Measurements from ENCODE around the gene NUP93.

NUP93 gene

GRCh38 chr16:56852968-56853367, 123.0 kb downstream of the NUP93 start:
- H3K27me3 ChIP-seq (ENCODE audit: insufficient read depth, poor library complexity, severe bottlenecking), result no peaks in the 10 kb centered on the region
- no peak for TF ChIP-seq CTCF (IDR thresholded peaks at IDR 0.05; ENCODE audit: poor library complexity, severe bottlenecking)
- no peaks in the 10 kb centered on the region for H3K36me3 ChIP-seq (ENCODE audit: low read depth)
- H3K4me1 ChIP-seq (ENCODE audit: insufficient read depth, poor library complexity, severe bottlenecking), result peaks cover 24% of the 10 kb centered on the region
- no peak overlapping the region for H3K4me3 ChIP-seq (ENCODE audit: severe bottlenecking)
- H3K27ac ChIP-seq (ENCODE audit: poor library complexity, severe bottlenecking), result no peak overlapping the region
- ATAC-seq (ENCODE audit: low read depth) (no peak), DNase-seq (ENCODE audit: low spot score) (no peak)
- no peaks in the 10 kb centered on the region for H3K9me3 ChIP-seq (ENCODE audit: severe bottlenecking)

- Histone ChIP-seq H3K36me3 (ENCODE audit: low read depth) (no peaks in the 10 kb centered on the region), H3K4me3 (ENCODE audit: severe bottlenecking) (no peak overlapping the region), H3K9me3 (ENCODE audit: severe bottlenecking) (no peaks in the 10 kb centered on the region), H3K27ac (ENCODE audit: poor library complexity, severe bottlenecking) (no peak overlapping the region), H3K4me1 (ENCODE audit: insufficient read depth, poor library complexity, severe bottlenecking) (peaks cover 6% of the 10 kb centered on the region), H3K27me3 (ENCODE audit: insufficient read depth, poor library complexity, severe bottlenecking) (no peaks in the 10 kb centered on the region)
- ATAC-seq (ENCODE audit: low read depth) (no peak), DNase-seq (ENCODE audit: low spot score) (no peak)
- no peak for TF ChIP-seq CTCF (IDR thresholded peaks at IDR 0.05; ENCODE audit: poor library complexity, severe bottlenecking)
Measured at GRCh38 chr16:56855201-56855600, 125.3 kb downstream of the NUP93 start.

- H3K36me3 ChIP-seq (ENCODE audit: low read depth), result no peaks in the 10 kb centered on the region
- H3K4me1 ChIP-seq (ENCODE audit: insufficient read depth, poor library complexity, severe bottlenecking), result peaks cover 2% of the 10 kb centered on the region
- ATAC-seq (ENCODE audit: low read depth), result no peak
- TF ChIP-seq CTCF (IDR thresholded peaks at IDR 0.05; ENCODE audit: poor library complexity, severe bottlenecking), result no peak
- no peak overlapping the region for H3K27ac ChIP-seq (ENCODE audit: poor library complexity, severe bottlenecking)
- H3K9me3 ChIP-seq (ENCODE audit: severe bottlenecking), result no peaks in the 10 kb centered on the region
- no peak overlapping the region for H3K4me3 ChIP-seq (ENCODE audit: severe bottlenecking)
- no peaks in the 10 kb centered on the region for H3K27me3 ChIP-seq (ENCODE audit: insufficient read depth, poor library complexity, severe bottlenecking)
- DNase-seq (ENCODE audit: low spot score), result no peak
Measured at GRCh38 chr16:56855946-56856345, 126.0 kb downstream of the NUP93 start.

- no peak for TF ChIP-seq CTCF (IDR thresholded peaks at IDR 0.05; ENCODE audit: poor library complexity, severe bottlenecking)
- H3K4me1 ChIP-seq (ENCODE audit: insufficient read depth, poor library complexity, severe bottlenecking), result no peaks in the 10 kb centered on the region
Measured at GRCh38 chr16:56856876-56857447, 127.0 kb downstream of the NUP93 start.

GRCh38 chr16:56858374-56858773, 128.4 kb downstream of the NUP93 start:
- Histone ChIP-seq H3K9me3 (ENCODE audit: severe bottlenecking) (no peaks in the 10 kb centered on the region), H3K4me3 (ENCODE audit: severe bottlenecking) (no peak overlapping the region), H3K4me1 (ENCODE audit: insufficient read depth, poor library complexity, severe bottlenecking) (no peaks in the 10 kb centered on the region), H3K36me3 (ENCODE audit: low read depth) (no peaks in the 10 kb centered on the region), H3K27me3 (ENCODE audit: insufficient read depth, poor library complexity, severe bottlenecking) (no peaks in the 10 kb centered on the region), H3K27ac (ENCODE audit: poor library complexity, severe bottlenecking) (no peak overlapping the region)
- ATAC-seq (ENCODE audit: low read depth), result no peak
- no peak for TF ChIP-seq CTCF (IDR thresholded peaks at IDR 0.05; ENCODE audit: poor library complexity, severe bottlenecking)
- no peak for DNase-seq (ENCODE audit: low spot score)

More at GRCh38 chr16:56856876-56857447, 127.0 kb downstream of the NUP93 start:
- no peak for ATAC-seq (ENCODE audit: low read depth)
- H3K27me3 ChIP-seq (ENCODE audit: insufficient read depth, poor library complexity, severe bottlenecking), result no peaks in the 10 kb centered on the region
- no peak overlapping the region for H3K4me3 ChIP-seq (ENCODE audit: severe bottlenecking)
- DNase-seq (ENCODE audit: low spot score), result no peak
- H3K27ac ChIP-seq (ENCODE audit: poor library complexity, severe bottlenecking), result no peak overlapping the region
- no peaks in the 10 kb centered on the region for H3K36me3 ChIP-seq (ENCODE audit: low read depth)
- H3K9me3 ChIP-seq (ENCODE audit: severe bottlenecking), result no peaks in the 10 kb centered on the region

All from RWPE2 (cell line).